Measurements from ENCODE around the gene IL10RA.
"Not testable (repeated sequence)": the region's sequence is repeated elsewhere in the genome, so short reads cannot be mapped to it uniquely, and the experiment has no call there.

IL10RA gene

GRCh38 chr11:117993988-117994745 lies 8.0 kb downstream of the IL10RA start:
- DNase-seq: no peak

- DNase-seq: no peak
Observed at GRCh38 chr11:117995472-117995871, 9.3 kb downstream of the IL10RA start.

GRCh38 chr11:117996058-117996457 lies 9.9 kb downstream of the IL10RA start:
- no peak for DNase-seq

- no peak for DNase-seq
Observed at GRCh38 chr11:117997406-117997805, 11.2 kb downstream of the IL10RA start.

GRCh38 chr11:117997823-117998579 lies 11.8 kb downstream of the IL10RA start:
- no peak for DNase-seq

GRCh38 chr11:117998664-117999353 lies 12.6 kb downstream of the IL10RA start:
- no peak for DNase-seq

GRCh38 chr11:117999354-117999993 lies 13.3 kb downstream of the IL10RA start:
- DNase-seq: no peak

GRCh38 chr11:118000067-118000849 lies 14.1 kb downstream of the IL10RA start:
- no peak for DNase-seq

GRCh38 chr11:118000850-118001228 lies 14.6 kb downstream of the IL10RA start:
- DNase-seq: no peak

GRCh38 chr11:118001494-118001971 lies 15.3 kb downstream of the IL10RA start:
- no peak for DNase-seq

GRCh38 chr11:118002010-118002540 lies 15.9 kb downstream of the IL10RA start:
- DNase-seq: no peak

GRCh38 chr11:118002541-118003423 lies 16.6 kb downstream of the IL10RA start:
- peak; percentile 66 for DNase-seq

- DNase-seq: no peak
Observed at GRCh38 chr11:118003456-118003855, 17.3 kb downstream of the IL10RA start.

- no peak for DNase-seq
Observed at GRCh38 chr11:118004543-118005223, 18.5 kb downstream of the IL10RA start.

GRCh38 chr11:118005224-118006152 lies 19.3 kb downstream of the IL10RA start:
- DNase-seq: no peak

- no peak for DNase-seq
Observed at GRCh38 chr11:118006153-118006534, 19.9 kb downstream of the IL10RA start.

GRCh38 chr11:118007040-118007439 lies 20.8 kb downstream of the IL10RA start:
- no peak for DNase-seq

GRCh38 chr11:118007563-118008270 lies 21.5 kb downstream of the IL10RA start:
- DNase-seq: not testable (repeated sequence)
